H9 (cell line): ENCODE data around the gene AP1G2. TPM values are rescaled to one million over a fixed set of nuclear protein-coding genes. Genes with fewer than 3 reads are reported as not detected.
A peak's percentile ranks its signal among the peaks of the same experiment; 100 is the strongest.
"Not testable (repeated sequence)": the region's sequence is repeated elsewhere in the genome, so short reads cannot be mapped to it uniquely, and the experiment has no call there.

ENCODE experiments used
- DNase-seq: peaks from one replicate; pipeline ENCODE4 v3.0.0-alpha.2; 2017
- H2AFZ ChIP-seq: one replicate; pipeline ENCODE4 v1.6.1; 2013; ENCODE audit warnings: mild to moderate bottlenecking, low read length, control low read depth, moderate library complexity
- H2AK5ac ChIP-seq: 2 replicates; pipeline ENCODE4 v1.6.1; 2013; ENCODE audit warnings: low read length, control low read depth, mixed read lengths; ENCODE audit not compliant: insufficient read length
- H2BK120ac ChIP-seq: one replicate; pipeline ENCODE4 v1.6.1; 2013; ENCODE audit warnings: low read depth, mild to moderate bottlenecking, low read length, control low read depth, inconsistent platforms; ENCODE audit not compliant: poor library complexity, severe bottlenecking
- H2BK12ac ChIP-seq: 2 replicates; pipeline ENCODE4 v1.6.1; 2013; ENCODE audit warnings: low read length, control low read depth, mixed read lengths, low read depth; ENCODE audit not compliant: insufficient read length
- H2BK15ac ChIP-seq: 2 replicates; pipeline ENCODE4 v1.6.1; 2013; ENCODE audit warnings: low read depth, low read length, control low read depth
- H2BK20ac ChIP-seq: one replicate; pipeline ENCODE4 v1.6.1; 2013; ENCODE audit warnings: low read depth, mild to moderate bottlenecking, low read length, control low read depth, inconsistent platforms; ENCODE audit not compliant: poor library complexity, severe bottlenecking
- H2BK5ac ChIP-seq: 2 replicates; pipeline ENCODE4 v1.6.1; 2013; ENCODE audit warnings: low read length, control low read depth, mixed read lengths; ENCODE audit not compliant: insufficient read length
- H3K14ac ChIP-seq: 2 replicates; pipeline ENCODE4 v1.6.1; 2013; ENCODE audit warnings: low read length, control low read depth; ENCODE audit not compliant: insufficient read depth
- H3K18ac ChIP-seq: 2 replicates; pipeline ENCODE4 v1.6.1; 2013; ENCODE audit warnings: low read depth, mild to moderate bottlenecking, mixed read lengths, low read length, control low read depth; ENCODE audit not compliant: insufficient read length
- H3K23ac ChIP-seq: 2 replicates; pipeline ENCODE4 v1.6.1; 2013; ENCODE audit warnings: low read length, control low read depth, mixed read lengths, low read depth; ENCODE audit not compliant: insufficient read length
- H3K23me2 ChIP-seq: 2 replicates; pipeline ENCODE4 v1.6.1; 2013; ENCODE audit warnings: low read depth, mild to moderate bottlenecking, mixed read lengths, low read length, control low read depth; ENCODE audit not compliant: insufficient read length, poor library complexity, severe bottlenecking
- H3K27ac ChIP-seq: 2 replicates; pipeline ENCODE4 v1.5.1; 2013; ENCODE audit warnings: low read length, control low read depth, mixed read lengths, low read depth; ENCODE audit not compliant: insufficient read length
- H3K27me3 ChIP-seq: 2 replicates; pipeline ENCODE4 v1.6.1; 2013; ENCODE audit warnings: low read length, control low read depth, inconsistent platforms; ENCODE audit not compliant: insufficient read depth
- H3K4ac ChIP-seq: 2 replicates; pipeline ENCODE4 v1.6.1; 2013; ENCODE audit warnings: low read depth, mild to moderate bottlenecking, control low read depth, inconsistent platforms, low read length, moderate library complexity
- H3K4me1 ChIP-seq: 2 replicates; pipeline ENCODE4 v1.6.1; 2013; ENCODE audit warnings: low read length, control low read depth, inconsistent platforms; ENCODE audit not compliant: insufficient read depth
- H3K4me2 ChIP-seq: 2 replicates; pipeline ENCODE4 v1.6.1; 2013; ENCODE audit warnings: low read length, control low read depth, mixed read lengths; ENCODE audit not compliant: insufficient read length, insufficient read depth
- H3K56ac ChIP-seq: 2 replicates; pipeline ENCODE4 v1.6.1; 2013; ENCODE audit warnings: low read depth, mild to moderate bottlenecking, mixed read lengths, low read length, control low read depth; ENCODE audit not compliant: insufficient read length
- H3K79me1 ChIP-seq: 2 replicates; pipeline ENCODE4 v1.6.1; 2013; ENCODE audit warnings: low read depth, mild to moderate bottlenecking, moderate library complexity, low read length, control low read depth, inconsistent platforms; ENCODE audit not compliant: insufficient read depth, poor library complexity, severe bottlenecking
- H3K79me2 ChIP-seq: 2 replicates; pipeline ENCODE4 v1.6.1; 2013; ENCODE audit warnings: low read length, control low read depth, inconsistent platforms; ENCODE audit not compliant: insufficient read depth
- H3K9ac ChIP-seq: 2 replicates; pipeline ENCODE4 v1.6.1; 2013; ENCODE audit warnings: low read length, control low read depth, mixed read lengths; ENCODE audit not compliant: insufficient read length; ENCODE audit errors: extremely low read depth
- H3K9me3 ChIP-seq: one replicate; pipeline ENCODE4 v1.6.1; 2013; ENCODE audit warnings: low read depth, low read length, inconsistent platforms; ENCODE audit not compliant: control insufficient read depth
- H3T11ph ChIP-seq: one replicate; pipeline ENCODE4 v1.6.1; 2013; ENCODE audit warnings: mild to moderate bottlenecking, low read length, control low read depth, inconsistent platforms
- H4K20me1 ChIP-seq: one replicate; pipeline ENCODE4 v1.6.1; 2013; ENCODE audit not compliant: control insufficient read depth, insufficient read length, insufficient read depth
- H4K5ac ChIP-seq: 2 replicates; pipeline ENCODE4 v1.6.1; 2013; ENCODE audit warnings: low read depth, mild to moderate bottlenecking, mixed read lengths, low read length, control low read depth; ENCODE audit not compliant: insufficient read length
- H4K8ac ChIP-seq: replicated peaks from 2 replicates; pipeline ENCODE4 v1.6.1; 2013; ENCODE audit warnings: low read length, control low read depth, mixed read lengths, low read depth; ENCODE audit not compliant: insufficient read length
- H4K91ac ChIP-seq: 2 replicates; pipeline ENCODE4 v1.6.1; 2013; ENCODE audit warnings: low read depth, mild to moderate bottlenecking, moderate library complexity, mixed read lengths, low read length, control low read depth; ENCODE audit not compliant: insufficient read length
- H3K27ac Mint-ChIP-seq, 3 experiments: 2 replicates in 2 of 3; 3 replicates in 1 of 3; pipeline ENCODE4 v1.8.0; 2020 to 2021; ENCODE audit warnings: mixed read lengths in 3 of 3, mild to moderate bottlenecking in 1 of 3, moderate library complexity in 1 of 3
- H3K27me3 Mint-ChIP-seq: 2 replicates; pipeline ENCODE4 v1.8.0; 2021; ENCODE audit warnings: low read depth, mild to moderate bottlenecking, moderate library complexity, mixed read lengths
- H3K36me3 Mint-ChIP-seq, 3 experiments: 2 replicates in 2 of 3; 3 replicates in 1 of 3; pipeline ENCODE4 v1.8.0; 2020 to 2021; ENCODE audit warnings: low read depth in 3 of 3, mixed read lengths in 3 of 3; ENCODE audit not compliant: insufficient read depth in 1 of 3
- H3K4me1 Mint-ChIP-seq, 2 experiments: 2 replicates each; pipeline ENCODE4 v1.8.0; 2020; ENCODE audit warnings: mixed read lengths in 2 of 2
- H3K4me3 Mint-ChIP-seq, 2 experiments: 2 replicates in 1 of 2; 3 replicates in 1 of 2; pipeline ENCODE4 v1.8.0; 2020 to 2021; ENCODE audit warnings: mild to moderate bottlenecking in 2 of 2, mixed read lengths in 2 of 2, moderate library complexity in 1 of 2
- H3K9me3 Mint-ChIP-seq, 2 experiments: 2 replicates in 1 of 2; 3 replicates in 1 of 2; pipeline ENCODE4 v1.8.0; 2020; ENCODE audit warnings: mild to moderate bottlenecking in 2 of 2, mixed read lengths in 2 of 2, moderate library complexity in 1 of 2
- CTCF ChIP-seq: fragments of 200-600 bp; sonication (generic); conservative IDR thresholded peaks from 3 replicates; pipeline ENCODE4 v1.8.0; 2021; ENCODE audit warnings: antibody characterized with exemption, mild to moderate bottlenecking
- WGBS: extraction: QIAGEN DNeasy Blood & Tissue Kit; methylation state at CpG from one replicate; pipeline ENCODE4 v1.1.7; 2013; ENCODE audit warnings: missing lambda C conversion rate, low lambda C conversion rate, mixed read lengths; ENCODE audit not compliant: insufficient read length; ENCODE audit errors: extremely low coverage; 5-methylcytosine and 5-hydroxymethylcytosine counted together
- total RNA-seq: library from RNA; stranded (reverse); gene quantifications from 2 replicates; pipeline ENCODE4 v1.2.1, GENCODE V29; 2021

The AP1G2 gene
- total RNA-seq, 1 experiment from 2014 or later = 107 TPM

GRCh38 chr14:23588884-23589598 lies 21.4 kb upstream of the AP1G2 start:
- Histone ChIP-seq H3T11ph (no peak overlapping the region), H3K27ac (no peak overlapping the region)

DNA sequence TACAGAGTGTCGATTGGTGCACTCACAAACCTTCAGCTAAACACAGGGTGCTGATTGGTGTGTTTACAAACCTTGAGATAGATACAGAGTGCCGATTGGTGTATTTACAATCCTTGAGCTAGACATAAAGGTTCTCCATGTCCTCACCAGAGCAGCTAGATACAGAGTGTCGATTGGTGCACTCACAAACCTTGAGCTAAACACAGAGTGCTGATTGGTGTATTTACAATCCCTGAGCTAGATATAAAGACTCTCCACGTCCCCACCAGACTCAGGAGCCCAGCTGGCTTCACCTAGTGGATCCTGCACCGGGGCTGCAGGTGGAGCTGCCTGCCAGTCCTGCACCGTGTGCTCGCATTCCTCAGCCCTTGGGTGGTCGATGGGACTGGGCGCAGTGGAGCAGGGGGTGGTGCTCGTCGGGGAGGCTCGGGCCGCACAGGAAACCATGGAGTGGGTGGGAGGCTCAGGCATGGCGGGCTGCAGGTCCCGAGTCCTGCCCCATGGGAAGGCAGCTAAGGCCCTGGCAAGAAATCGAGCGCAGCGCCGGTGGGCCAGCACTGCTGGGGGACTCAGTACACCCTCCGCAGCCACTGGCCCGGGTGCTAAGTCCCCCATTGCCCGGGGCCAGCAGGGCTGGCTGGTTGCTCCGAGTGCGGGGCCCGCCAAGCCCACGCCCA lies 17.1 kb upstream of the AP1G2 start:
- H2BK20ac ChIP-seq, H3K23me2 ChIP-seq, H3K79me1 ChIP-seq, H3K27me3 ChIP-seq, H3T11ph ChIP-seq, H2BK12ac ChIP-seq, H3K23ac ChIP-seq, H3K9me3 ChIP-seq, H3K18ac ChIP-seq, H3K27ac ChIP-seq, H3K4me2 ChIP-seq, H3K36me3 Mint-ChIP-seq, H3K14ac ChIP-seq, H2BK15ac ChIP-seq, DNase-seq, H2AFZ ChIP-seq, H2BK5ac ChIP-seq, H3K4ac ChIP-seq, H4K91ac ChIP-seq, H3K4me3 Mint-ChIP-seq, H3K27ac Mint-ChIP-seq, H3K9ac ChIP-seq, H2AK5ac ChIP-seq, H3K56ac ChIP-seq, H3K79me2 ChIP-seq, H4K8ac ChIP-seq, H4K5ac ChIP-seq, H4K20me1 ChIP-seq, H2BK120ac ChIP-seq, H3K4me1 ChIP-seq: not testable (repeated sequence)
- peaks cover 3 to 12% of the 10 kb centered on the region in 2 experiments; a peak in 4 of 5 replicates for H3K9me3 Mint-ChIP-seq
- H3K27me3 Mint-ChIP-seq = peaks cover 36% of the 10 kb centered on the region
- no CpG with 5 or more reads among the region's 26 CpGs for WGBS
- H3K4me1 Mint-ChIP-seq = peaks cover 5 to 21% of the 10 kb centered on the region in 2 experiments

More at GRCh38 chr14:23588884-23589598, 21.4 kb upstream of the AP1G2 start:
- H3K23me2 ChIP-seq = no peaks in the 10 kb centered on the region
- TF ChIP-seq CTCF = peak; percentile 86
- no peaks in the 10 kb centered on the region; the same call in 1 of the 2 replicates for H3K4me1 ChIP-seq
- H2AFZ ChIP-seq = no peak overlapping the region
- no peak overlapping the region for H4K91ac ChIP-seq
- DNase-seq = peak; percentile 91
- no peak overlapping the region for H3K4me3 Mint-ChIP-seq
- no peak overlapping the region for H2BK12ac ChIP-seq
- WGBS = no CpG with 5 or more reads among the region's 5 CpGs
- peaks cover 18% of the 10 kb centered on the region for H3K27me3 Mint-ChIP-seq
- no peak overlapping the region for H2BK15ac ChIP-seq
- no peak overlapping the region for H3K4me2 ChIP-seq
- no peak overlapping the region for H2BK20ac ChIP-seq
- H3K14ac ChIP-seq = no peak overlapping the region
- peak overlapping the region in 1 of 3 experiments; percentile 73; a peak in 1 of 7 replicates for H3K27ac Mint-ChIP-seq
- peaks cover 3 to 9% of the 10 kb centered on the region in 2 experiments; a peak in 4 of 5 replicates for H3K9me3 Mint-ChIP-seq
- no peak overlapping the region for H2BK120ac ChIP-seq
- peaks cover 12 to 20% of the 10 kb centered on the region in 2 experiments for H3K4me1 Mint-ChIP-seq
- peaks cover 0 to 3% (median 2%) of the 10 kb centered on the region in 3 experiments; a peak in 1 of 7 replicates for H3K36me3 Mint-ChIP-seq
- no peak overlapping the region for H4K5ac ChIP-seq
- H3K27me3 ChIP-seq = no peaks in the 10 kb centered on the region
- H4K20me1 ChIP-seq = no peaks in the 10 kb centered on the region
- no peak overlapping the region for H3K4ac ChIP-seq
- no peaks in the 10 kb centered on the region for H3K79me1 ChIP-seq
- no peak overlapping the region for H3K56ac ChIP-seq
- H2AK5ac ChIP-seq = no peak overlapping the region
- H3K79me2 ChIP-seq = no peaks in the 10 kb centered on the region
- H2BK5ac ChIP-seq = no peak overlapping the region
- H3K18ac ChIP-seq = no peak overlapping the region
- H3K23ac ChIP-seq = no peak overlapping the region
- H3K9ac ChIP-seq = no peak overlapping the region
- no peak overlapping the region for H4K8ac ChIP-seq
- no peaks in the 10 kb centered on the region for H3K9me3 ChIP-seq
